Measurements from ENCODE around the gene RNASE7. TPM values are rescaled to one million over a fixed set of nuclear protein-coding genes. Genes with fewer than 3 reads are reported as not detected.

The RNASE7 gene
- total RNA-seq, 4 donors from 2014 or later = 0.23 TPM; not detected in 3

DNA sequence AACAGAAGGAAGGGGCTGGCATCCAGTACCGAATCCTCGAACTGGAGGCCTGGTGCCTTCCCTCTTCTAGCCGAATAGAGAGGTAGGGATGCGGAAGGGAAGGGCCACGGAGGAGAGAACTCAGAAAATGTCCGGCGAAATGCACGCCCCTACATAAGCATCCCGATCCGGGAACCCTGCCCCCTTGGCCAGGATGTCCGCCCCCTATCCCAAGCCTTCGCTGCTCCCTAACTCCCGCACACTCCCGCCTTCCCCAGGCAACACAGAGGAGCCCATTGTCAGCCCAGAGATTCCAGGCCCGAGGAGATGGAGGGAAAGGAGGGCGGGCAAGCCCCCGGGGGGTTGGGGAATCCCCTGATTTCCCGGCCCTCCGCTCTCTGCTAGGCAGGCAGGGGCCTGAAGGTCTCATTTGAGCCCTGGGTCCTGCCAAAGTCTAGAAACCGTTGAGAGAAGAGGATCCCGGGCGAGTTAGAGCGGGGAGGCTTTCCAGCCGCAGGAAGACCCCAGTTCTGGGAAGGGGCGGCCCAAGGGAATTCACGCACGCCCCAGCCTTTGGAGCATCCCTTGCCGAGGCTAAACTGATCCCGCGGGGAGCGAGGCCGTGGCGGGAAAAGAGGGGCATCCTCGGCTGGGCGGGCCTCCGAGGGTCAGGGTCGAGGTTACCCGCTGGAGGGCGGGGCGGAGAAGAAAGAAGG is 27.4 kb downstream of the RNASE7 start:
- H3K27ac ChIP-seq = peak overlapping the region; percentile 4 to 93 (median 88)
- TF ChIP-seq POLR2A (IDR thresholded peaks at IDR 0.05) (no peak), CTCF (IDR thresholded peaks at IDR 0.05) (peak in 1 of 4 experiments; percentile 8)
- ATAC-seq = peak; percentile 4
- no peaks in the 10 kb centered on the region for H3K9me3 ChIP-seq
- peak overlapping the region; percentile 66 to 78 for H3K4me3 ChIP-seq
- peaks cover 0 to 47% (median 22%) of the 10 kb centered on the region in 3 donors for H3K4me1 ChIP-seq
- H3K27me3 ChIP-seq = no peaks in the 10 kb centered on the region
- H3K36me3 ChIP-seq = peaks cover 0 to 18% of the 10 kb centered on the region in 2 donors
- 0% methylated on average over 3 to 7 of the region's 40 CpGs for WGBS, 2 donors (ENCODE audit: low coverage in 1 of 2)

DNA sequence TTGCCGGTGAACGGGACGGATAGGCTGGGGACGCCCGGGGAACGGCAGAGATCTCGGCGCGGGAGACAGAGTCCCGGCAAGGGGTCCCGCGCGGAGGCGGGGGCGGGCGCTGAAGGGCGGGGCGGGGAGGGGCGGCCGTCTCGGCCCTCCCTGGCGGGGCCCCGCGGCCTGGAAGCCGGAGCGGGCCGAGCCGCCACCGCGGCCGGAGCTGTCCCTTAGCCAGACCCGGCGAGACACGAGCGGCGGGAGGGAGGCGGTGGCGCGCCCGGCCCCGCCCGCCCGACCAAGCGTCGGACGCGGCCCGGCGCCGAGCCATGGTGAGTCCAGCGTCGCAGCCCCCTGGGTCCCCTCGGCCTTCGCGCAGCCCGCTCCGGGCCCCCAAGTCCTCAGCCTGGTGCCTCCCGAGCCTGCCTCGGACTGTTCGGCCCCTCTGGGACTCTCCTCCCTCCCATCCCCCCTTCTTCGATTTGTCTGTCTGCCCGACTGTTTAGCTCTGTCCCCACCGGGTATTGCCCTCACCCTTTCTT is 28.0 kb downstream of the RNASE7 start, which contains the start of gene ARHGEF40:
TSS of gene ARHGEF40 (plus strand) at position 222 of the 527 bp plus-strand sequence. CDS start at position 315, 93 bp downstream.
- Histone ChIP-seq H3K4me1 (peaks cover 0 to 47% (median 22%) of the 10 kb centered on the region in 3 donors), H3K36me3 (peaks cover 0 to 24% of the 10 kb centered on the region in 2 donors), H3K4me3 (peak within 1 kb of the TSS; percentile 66 to 78), H3K27ac (peak within 1 kb of the TSS; percentile 30 to 93 (median 88)), H3K9me3 (no peaks in the 10 kb centered on the region), H3K27me3 (no peaks in the 10 kb centered on the region)
- ATAC-seq = peak; percentile 70
- WGBS, 2 donors (ENCODE audit: low coverage in 1 of 2) = 0% methylated on average over 5 to 9 of the region's 63 CpGs
- peak; percentile 38 to 44 for TF ChIP-seq POLR2A (IDR thresholded peaks at IDR 0.05)
- no peak for TF ChIP-seq CTCF (IDR thresholded peaks at IDR 0.05)
- TF ChIP-seq EP300 (IDR thresholded peaks at IDR 0.05) = no peak

GRCh38 chr14:21070610-21071224 is 28.6 kb downstream of the RNASE7 start:
- Histone ChIP-seq H3K36me3 (peaks cover 0 to 30% of the 10 kb centered on the region in 2 donors), H3K27ac (peak overlapping the region; percentile 30 to 93 (median 88)), H3K4me3 (peak overlapping the region; percentile 66 to 78), H3K4me1 (peaks cover 0 to 47% (median 22%) of the 10 kb centered on the region in 3 donors), H3K9me3 (no peaks in the 10 kb centered on the region), H3K27me3 (no peaks in the 10 kb centered on the region)
- peak; percentile 10 for ATAC-seq
- 0 to 1% methylated on average over 1 to 10 of the region's 23 CpGs for WGBS, 2 donors (ENCODE audit: low coverage in 1 of 2)
- TF ChIP-seq POLR2AphosphoS5 (IDR thresholded peaks at IDR 0.05) (no peak), POLR2A (IDR thresholded peaks at IDR 0.05) (peak in 1 of 2 donors; percentile 6)

DNA sequence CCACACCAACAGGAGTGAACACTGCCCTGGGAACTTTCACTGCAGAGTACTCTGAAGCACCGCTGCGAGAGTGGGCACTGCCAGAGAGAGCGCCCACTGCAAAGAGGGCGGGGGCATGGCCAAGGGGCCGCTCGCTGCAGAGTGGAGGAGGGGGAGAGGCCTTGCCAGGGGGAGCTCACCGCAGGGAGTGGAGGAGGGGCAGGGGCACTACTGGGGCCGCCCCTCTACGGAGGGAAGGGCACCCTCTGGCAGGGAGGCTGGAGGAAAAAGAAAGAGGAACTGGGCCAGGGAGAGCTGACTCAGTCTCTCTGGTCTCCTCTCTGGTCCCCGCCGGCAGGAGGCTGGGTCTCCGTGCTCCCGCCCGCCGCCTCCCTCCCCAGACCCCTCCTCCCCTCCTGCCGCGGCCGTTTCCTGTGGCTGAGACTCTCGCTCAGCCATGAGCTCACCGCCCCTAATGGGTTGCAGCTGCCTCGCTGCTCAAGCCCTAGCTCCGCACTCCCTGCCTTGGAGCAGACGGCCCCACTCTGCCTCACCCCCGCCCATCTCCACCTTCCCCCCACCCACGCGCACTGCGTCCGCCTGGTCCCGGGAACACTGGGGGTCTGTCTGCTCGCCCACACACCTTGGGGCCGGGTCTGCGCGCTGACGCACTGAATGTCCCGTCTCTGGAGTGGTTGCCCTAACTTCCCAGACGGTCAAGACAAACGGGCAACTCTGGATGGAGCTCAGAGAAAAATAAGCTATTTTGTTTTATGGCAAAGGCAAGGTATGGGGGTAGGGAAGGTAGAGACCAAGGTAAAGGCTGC is 29.3 kb downstream of the RNASE7 start:
- TF ChIP-seq CTCF (IDR thresholded peaks at IDR 0.05) (peak in 1 of 4 experiments; percentile 9), EP300 (IDR thresholded peaks at IDR 0.05) (no peak), POLR2A (IDR thresholded peaks at IDR 0.05) (peak in 1 of 2 donors; percentile 15), POLR2AphosphoS5 (IDR thresholded peaks at IDR 0.05) (peak; percentile 44)
- Histone ChIP-seq H3K27me3 (no peaks in the 10 kb centered on the region), H3K27ac (peak overlapping the region; percentile 2 to 93 (median 88)), H3K4me3 (peak overlapping the region; percentile 66 to 78), H3K4me1 (peaks cover 0 to 47% (median 22%) of the 10 kb centered on the region in 3 donors), H3K36me3 (peaks cover 0 to 37% of the 10 kb centered on the region in 2 donors), H3K9me3 (no peaks in the 10 kb centered on the region)
- WGBS, 2 donors (ENCODE audit: low coverage in 1 of 2) = no CpG with 5 or more reads among the region's 37 CpGs
- ATAC-seq = peak; percentile 74

DNA sequence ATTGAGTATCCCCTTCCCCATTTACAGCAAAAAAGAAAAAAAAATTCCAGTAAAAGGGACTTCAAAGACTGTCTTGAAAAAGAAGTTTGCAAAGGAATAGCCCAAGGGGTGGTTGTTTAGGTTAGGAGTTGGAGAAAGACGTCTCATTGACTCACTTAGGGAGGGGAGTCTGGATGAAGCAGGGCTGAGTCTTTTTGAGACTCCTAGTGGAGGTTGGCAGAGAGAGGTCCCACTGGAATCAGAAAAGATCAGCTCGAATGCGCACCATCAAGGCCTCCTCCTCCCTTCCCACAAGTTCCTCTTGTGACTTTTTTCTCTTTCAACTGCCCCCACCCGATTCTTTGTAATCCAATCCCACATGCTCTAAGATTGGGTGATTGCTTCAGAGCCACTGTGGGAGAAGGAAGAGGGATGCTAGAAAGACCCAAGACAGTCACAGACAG is 29.9 kb downstream of the RNASE7 start:
- Histone ChIP-seq H3K4me1 (peaks cover 0 to 47% (median 22%) of the 10 kb centered on the region in 3 donors), H3K9me3 (no peaks in the 10 kb centered on the region), H3K36me3 (peaks cover 0 to 43% of the 10 kb centered on the region in 2 donors)

More for the DNA sequence above, 29.9 kb downstream of the RNASE7 start:
- peak overlapping the region; percentile 2 to 93 (median 88) for H3K27ac ChIP-seq
- H3K27me3 ChIP-seq = no peaks in the 10 kb centered on the region
- peak overlapping the region; percentile 66 to 78 for H3K4me3 ChIP-seq
- 0 to 26% methylated on average over 1 to 4 of the region's 4 CpGs for WGBS, 2 donors (ENCODE audit: low coverage in 1 of 2)
- TF ChIP-seq POLR2A (IDR thresholded peaks at IDR 0.05) (no peak), POLR2AphosphoS5 (IDR thresholded peaks at IDR 0.05) (no peak), CTCF (IDR thresholded peaks at IDR 0.05) (no peak), EP300 (IDR thresholded peaks at IDR 0.05) (no peak)
- ATAC-seq = peak; percentile 38

Data from gastroesophageal sphincter (tissue), 4 donors.